Measurements from ENCODE around the gene SERBP1.

- TF ChIP-seq CTCF (IDR thresholded peaks at IDR 0.05 in 2 of 3, conservative IDR thresholded peaks at IDR 0.05 in 1 of 3; ENCODE audit: borderline replicate concordance in 1 of 3, insufficient read depth in 1 of 3, low read depth in 2 of 3, low read length in 2 of 3) (no peak), POLR2A (IDR thresholded peaks at IDR 0.05; ENCODE audit: borderline replicate concordance, extremely low read depth, insufficient read depth, insufficient read length) (no peak), EZH2 (IDR thresholded peaks at IDR 0.05) (no peak), EZH2phosphoT487 (IDR thresholded peaks at IDR 0.05; ENCODE audit: borderline replicate concordance) (no peak), SIN3A (IDR thresholded peaks at IDR 0.05; ENCODE audit: low read depth) (no peak), POLR2AphosphoS5 (IDR thresholded peaks at IDR 0.05; ENCODE audit: low read depth, low read length) (no peak; the same call in 1 of the 2 replicates), EGR1 (IDR thresholded peaks at IDR 0.05; ENCODE audit: low read depth) (no peak), ELF1 (IDR thresholded peaks at IDR 0.05; ENCODE audit: borderline replicate concordance, low read depth) (no peak), RAD21 (IDR thresholded peaks at IDR 0.05; ENCODE audit: low read depth) (no peak)
These were observed 459 bp downstream of the SERBP1 start for GRCh38 chr1:67429528-67430357.
